GM23338 (cell line): ENCODE measurements around the gene EZH1.

Experiments
- CREB1 ChIP-seq: fragments of 250-450 bp; sonication (Bioruptor Pico); IDR thresholded peaks from 2 replicates; pipeline ENCODE4 v1.5.0; 2020; ENCODE audit warnings: low read depth, mild to moderate bottlenecking, moderate library complexity
- CTCF ChIP-seq, 2 experiments: fragments of 200-600 bp in 1 of 2; sonication (generic) in 1 of 2; conservative IDR thresholded peaks; 2 replicates each; pipeline versions ENCODE4 v1.5.1 to v1.6.1; 2016 to 2017; ENCODE audit warnings: antibody characterized with exemption in 2 of 2, low read depth in 2 of 2, mild to moderate bottlenecking in 2 of 2, moderate library complexity in 1 of 2
- EZH2 ChIP-seq: fragments of 200-600 bp; sonication (generic); IDR thresholded peaks from one replicate; pipeline ENCODE4 v1.8.0; 2017; ENCODE audit warnings: antibody characterized with exemption, mild to moderate bottlenecking, low read depth; ENCODE audit not compliant: unreplicated experiment
- EZH2phosphoT487 ChIP-seq: fragments of 200-600 bp; sonication (generic); IDR thresholded peaks from one replicate; pipeline ENCODE4 v1.8.1; 2018; ENCODE audit warnings: antibody characterized with exemption; ENCODE audit not compliant: unreplicated experiment
- JUNB ChIP-seq: IDR thresholded peaks from one replicate; pipeline ENCODE4 v1.6.1; 2016; ENCODE audit warnings: antibody characterized with exemption; ENCODE audit not compliant: unreplicated experiment
- NANOG ChIP-seq: IDR thresholded peaks from 2 replicates; pipeline ENCODE4 v1.6.1; 2016; ENCODE audit warnings: antibody characterized with exemption, borderline replicate concordance
- POLR2AphosphoS5 ChIP-seq: IDR thresholded peaks from 2 replicates; pipeline ENCODE4 v1.6.1; 2016; ENCODE audit warnings: antibody characterized with exemption, low read depth
- REST ChIP-seq: IDR thresholded peaks from one replicate; pipeline ENCODE4 v1.6.1; 2018; ENCODE audit warnings: antibody characterized with exemption; ENCODE audit not compliant: unreplicated experiment
- STAT1 ChIP-seq: IDR thresholded peaks from one replicate; pipeline ENCODE4 v1.6.1; 2016; ENCODE audit warnings: antibody characterized with exemption; ENCODE audit not compliant: unreplicated experiment
- ZNF331 ChIP-seq: fragments of 250-450 bp; sonication (Bioruptor Pico); IDR thresholded peaks from 2 replicates; pipeline ENCODE4 v1.5.0; 2020; ENCODE audit warnings: low read depth, mild to moderate bottlenecking, moderate library complexity
- ZNF462 ChIP-seq: fragments of 250-450 bp; sonication (Bioruptor Pico); IDR thresholded peaks from 2 replicates; pipeline ENCODE4 v1.5.0; 2020; ENCODE audit warnings: mild to moderate bottlenecking, moderate library complexity
- TF ChIP-seq, protein P1 (sequence below): IDR thresholded peaks from 2 replicates; pipeline ENCODE4 v1.6.1; 2016; ENCODE audit warnings: antibody characterized with exemption

DNA sequence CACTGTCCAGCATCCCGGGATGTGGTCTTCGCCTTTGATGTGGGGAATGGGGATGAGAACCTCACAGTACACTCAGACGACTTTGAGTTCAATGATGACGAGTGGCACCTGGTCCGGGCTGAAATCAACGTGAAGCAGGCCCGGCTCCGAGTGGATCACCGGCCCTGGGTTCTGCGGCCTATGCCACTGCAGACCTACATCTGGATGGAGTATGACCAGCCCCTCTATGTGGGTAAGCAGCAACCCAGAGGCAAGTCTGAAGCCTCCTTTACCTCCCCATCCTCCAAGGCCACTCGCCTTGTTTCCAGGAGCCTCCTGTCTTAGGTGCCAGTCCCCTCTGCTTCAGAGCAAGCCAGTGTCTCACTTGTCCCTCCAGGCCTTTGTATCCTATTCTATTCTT, 52.4 kb downstream of the EZH1 start:
- TF ChIP-seq EZH2 (no peak), POLR2AphosphoS5 (no peak), CTCF (conservative IDR thresholded peaks at IDR 0.05; ENCODE audit: low read depth in 2 of 2) (no peak), JUNB (no peak), CREB1 (no peak), STAT1 (no peak), REST (no peak), EZH2phosphoT487 (no peak), ZNF331 (CRISPR knock-in tag) (no peak), NANOG (no peak), ZNF462 (no peak)
- TF ChIP-seq, protein P1, sequence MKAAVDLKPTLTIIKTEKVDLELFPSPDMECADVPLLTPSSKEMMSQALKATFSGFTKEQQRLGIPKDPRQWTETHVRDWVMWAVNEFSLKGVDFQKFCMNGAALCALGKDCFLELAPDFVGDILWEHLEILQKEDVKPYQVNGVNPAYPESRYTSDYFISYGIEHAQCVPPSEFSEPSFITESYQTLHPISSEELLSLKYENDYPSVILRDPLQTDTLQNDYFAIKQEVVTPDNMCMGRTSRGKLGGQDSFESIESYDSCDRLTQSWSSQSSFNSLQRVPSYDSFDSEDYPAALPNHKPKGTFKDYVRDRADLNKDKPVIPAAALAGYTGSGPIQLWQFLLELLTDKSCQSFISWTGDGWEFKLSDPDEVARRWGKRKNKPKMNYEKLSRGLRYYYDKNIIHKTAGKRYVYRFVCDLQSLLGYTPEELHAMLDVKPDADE: no peak
